Activated CD8-positive, alpha-beta memory T cell treated with anti-CD3 and anti-CD28 coated beads, Interleukin-2, amount 50 U/mL, for 48 hours (primary cell): Measurements from ENCODE around the gene PROK1.

Experiments used
- DNase-seq: peaks from one replicate; pipeline ENCODE4 v3.0.0-alpha.2; 2020

Gene PROK1

DNA sequence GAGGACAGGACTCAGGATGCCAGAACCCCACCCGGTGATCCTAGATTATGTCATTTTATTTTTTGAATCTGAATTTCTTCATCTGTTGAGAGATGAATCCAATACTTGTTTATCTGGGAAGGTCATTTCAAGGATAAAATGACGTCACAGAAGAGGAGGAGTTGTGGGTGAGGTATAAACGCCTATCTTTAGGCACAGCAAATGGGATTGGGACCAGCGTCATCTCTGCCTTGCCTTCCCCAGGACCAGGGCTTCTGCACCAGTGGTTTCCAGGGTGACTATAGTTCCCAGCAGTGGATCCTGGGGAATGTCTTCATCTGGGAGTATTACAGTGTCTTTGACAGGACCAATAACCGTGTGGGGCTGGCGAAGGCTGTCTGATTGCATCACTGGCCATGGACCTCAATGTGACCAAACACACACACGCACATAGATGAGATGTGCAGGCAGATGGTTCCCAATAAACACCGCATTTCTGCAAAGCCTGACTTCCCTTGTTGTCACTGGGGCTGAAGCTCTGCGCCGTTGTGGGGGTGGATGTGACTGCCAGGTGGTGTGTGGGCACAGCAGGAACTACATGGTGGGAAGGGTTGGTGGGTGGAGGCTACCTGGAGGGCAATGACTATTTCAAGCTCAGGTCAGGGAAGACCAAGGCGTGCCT, 40.0 kb downstream of the PROK1 start:
- no peak for DNase-seq

GRCh38 chr1:110492573-110492972, 41.6 kb downstream of the PROK1 start:
- DNase-seq: no peak

DNA sequence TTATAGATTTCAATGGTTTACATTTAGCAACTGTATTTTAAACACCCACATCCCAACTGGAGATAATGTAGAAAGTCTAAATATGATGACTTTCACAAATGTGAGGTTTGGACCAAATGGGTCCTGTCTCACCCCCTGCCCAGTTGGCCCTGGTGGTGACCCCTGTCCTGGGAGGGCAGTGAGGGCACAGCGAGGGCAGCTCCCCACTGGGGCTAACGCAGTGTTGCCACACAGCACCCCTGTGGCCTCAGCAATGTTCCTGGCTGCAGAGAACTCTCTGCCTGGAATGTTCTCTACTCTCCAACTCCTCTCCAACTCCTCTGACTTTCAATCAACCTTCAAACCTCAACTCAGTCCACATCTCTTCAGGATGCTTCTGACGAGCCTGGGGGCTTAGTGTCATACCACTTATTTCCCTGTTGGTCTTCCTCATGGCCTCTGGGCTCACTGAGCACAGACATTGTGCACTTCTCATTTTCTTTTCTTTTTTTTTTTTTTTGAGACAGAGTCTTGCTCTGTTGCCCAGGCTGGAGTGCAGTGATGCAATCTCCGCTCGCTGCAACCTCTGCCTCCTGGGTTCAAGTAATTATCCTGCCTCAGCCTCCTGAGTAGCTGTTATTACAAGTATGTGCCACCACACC, 42.2 kb downstream of the PROK1 start:
- no peak for DNase-seq

DNA sequence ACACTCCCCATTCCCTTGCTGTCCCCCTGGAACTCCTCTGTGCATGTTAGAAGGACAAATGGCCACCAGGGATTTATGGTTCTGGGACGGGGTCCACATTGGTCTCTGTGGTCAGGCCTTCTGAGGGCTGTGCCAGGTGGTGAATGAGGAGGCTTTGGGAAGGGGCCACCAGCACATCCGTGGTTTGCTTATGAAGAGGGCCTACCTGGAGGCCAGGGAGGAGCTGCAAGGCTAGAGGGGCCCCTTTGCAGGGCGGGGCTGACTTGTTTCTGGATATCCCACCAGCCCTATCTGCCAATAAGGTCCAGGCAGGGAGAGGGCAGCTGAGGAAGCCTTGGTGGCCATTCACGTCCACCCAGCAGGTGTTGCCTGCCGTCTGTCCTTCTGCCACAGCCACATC, 43.1 kb downstream of the PROK1 start:
- DNase-seq: no peak

GRCh38 chr1:110494522-110495406, 43.8 kb downstream of the PROK1 start:
- no peak for DNase-seq

DNA sequence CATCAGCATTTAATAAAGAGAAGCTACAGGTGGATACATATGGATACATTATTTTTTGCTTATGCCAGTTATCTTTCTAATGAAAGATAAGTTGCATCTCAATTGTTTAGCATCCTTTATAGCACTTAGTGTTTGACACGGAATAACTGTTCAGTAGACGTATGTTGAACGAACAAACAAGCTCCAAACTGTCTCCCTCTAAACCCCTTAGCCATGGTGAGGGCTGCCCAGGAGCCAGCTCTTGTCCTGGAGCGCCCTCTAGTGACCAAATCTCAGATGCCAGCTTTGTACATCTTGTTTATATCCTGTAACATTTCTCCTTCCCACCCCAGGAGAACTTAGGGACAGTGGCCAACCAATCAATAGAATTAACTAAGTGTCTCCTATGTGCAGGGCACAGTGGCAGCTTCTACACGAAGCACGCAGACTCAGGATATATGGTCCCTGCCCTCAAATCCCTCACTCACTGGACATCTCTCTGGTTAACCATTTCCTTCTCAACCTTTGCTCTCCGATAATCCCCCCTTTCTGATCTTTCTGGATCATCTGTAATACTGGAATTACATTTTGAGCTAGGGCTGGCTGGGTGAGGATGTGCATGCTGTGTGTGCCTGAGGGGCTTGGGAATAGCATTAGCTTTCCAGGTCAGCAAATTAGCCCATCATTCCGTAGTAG, 45.1 kb downstream of the PROK1 start:
- peak; percentile 92 for DNase-seq

DNA sequence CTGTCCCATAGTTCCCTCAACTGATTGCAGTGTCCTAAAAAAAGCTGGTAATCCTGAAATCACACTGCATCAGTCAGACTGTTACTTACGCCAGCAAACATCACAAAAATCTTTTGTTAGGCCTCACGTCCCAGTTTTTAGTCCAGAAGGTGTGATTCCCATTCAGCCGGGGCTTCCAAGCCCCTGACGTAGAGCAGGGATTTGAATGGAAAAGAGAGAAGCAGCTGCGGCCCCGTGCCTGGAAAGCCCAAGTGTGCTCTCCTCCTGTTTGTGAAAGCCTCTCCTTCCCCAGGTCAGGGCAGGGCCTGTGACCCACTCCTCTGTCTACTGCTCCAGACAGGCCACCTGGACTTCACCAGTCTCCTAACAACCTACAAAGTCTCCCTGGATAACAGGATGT, 47.3 kb downstream of the PROK1 start:
- no peak for DNase-seq

- DNase-seq: no peak
These were observed 50.7 kb downstream of the PROK1 start for GRCh38 chr1:110501488-110502132.

GRCh38 chr1:110502402-110503151, 51.6 kb downstream of the PROK1 start:
- DNase-seq: no peak

GRCh38 chr1:110503471-110503870, 52.5 kb downstream of the PROK1 start:
- DNase-seq: no peak

DNA sequence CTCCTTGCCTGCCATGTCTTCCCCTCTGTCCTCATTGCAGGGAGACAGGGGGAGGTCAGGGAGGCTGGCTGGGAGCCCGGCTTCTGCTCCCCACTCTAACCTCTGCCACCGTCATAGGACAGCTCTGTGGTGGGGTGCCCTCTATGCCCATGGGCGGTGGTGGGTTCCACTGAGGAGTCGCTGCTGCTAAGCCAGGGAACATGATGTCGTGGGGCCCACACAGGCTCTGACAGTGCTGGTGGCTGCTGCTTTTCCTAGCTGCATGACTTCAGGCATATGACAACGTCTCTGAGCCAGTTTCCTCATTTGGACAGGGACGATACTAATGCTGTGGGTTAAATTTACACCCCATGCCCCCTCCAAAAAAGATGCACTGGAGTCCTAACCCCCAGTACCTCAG, 53.3 kb downstream of the PROK1 start:
- no peak for DNase-seq

DNA sequence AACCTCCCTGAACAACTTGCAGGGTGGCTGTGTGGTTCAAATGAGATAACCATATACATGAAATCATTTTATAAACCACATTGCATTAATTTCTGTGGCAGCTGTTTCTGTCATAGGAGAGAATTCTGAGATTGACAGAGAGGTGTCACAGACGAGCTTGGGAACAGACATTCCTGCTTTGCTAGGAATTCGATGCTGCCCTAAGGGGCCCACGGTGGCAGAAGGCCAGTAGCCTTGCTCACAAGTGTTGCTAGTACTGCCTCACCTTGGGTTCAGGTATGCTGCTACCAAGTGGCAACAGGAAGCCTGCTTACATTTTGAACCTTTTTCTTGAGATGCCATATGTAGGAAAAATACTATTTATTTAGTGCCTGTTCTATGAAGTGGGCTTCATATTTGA, 54.6 kb downstream of the PROK1 start:
- DNase-seq: no peak

DNA sequence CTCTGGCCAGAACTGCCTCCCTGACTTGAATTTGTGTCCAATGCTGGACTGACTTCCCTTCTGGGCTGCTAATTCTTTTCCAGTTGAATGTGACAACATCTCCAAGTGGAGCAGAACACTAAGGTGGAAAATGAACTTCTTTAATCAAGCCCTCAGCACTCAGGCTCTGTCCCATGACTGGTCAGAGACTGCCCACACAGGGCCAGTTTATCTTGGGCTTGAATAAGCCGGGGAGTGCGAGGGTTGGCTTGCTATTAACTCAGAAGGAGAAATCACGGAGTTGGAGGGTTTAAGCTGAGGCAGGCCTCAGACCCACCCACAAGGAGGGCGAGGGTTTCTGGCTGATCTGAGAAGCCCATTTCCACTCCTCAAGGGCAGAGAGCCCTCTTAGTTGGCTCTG, 55.6 kb downstream of the PROK1 start:
- DNase-seq: no peak
